HUES64 (cell line): ENCODE measurements around the gene EIF2S1.
"Not testable (repeated sequence)": the region's sequence is repeated elsewhere in the genome, so short reads cannot be mapped to it uniquely, and the experiment has no call there.

Experiments used
- H3K27ac ChIP-seq: 2 replicates; pipeline ENCODE4 v1.7.0; 2013; ENCODE audit warnings: low read depth, low read length, inconsistent platforms
- H3K27me3 ChIP-seq: 2 replicates; pipeline ENCODE4 v1.6.1; 2013; ENCODE audit warnings: mild to moderate bottlenecking, low read length; ENCODE audit not compliant: insufficient read depth
- H3K36me3 ChIP-seq: 2 replicates; pipeline ENCODE4 v1.6.1; 2013; ENCODE audit warnings: mild to moderate bottlenecking, low read length; ENCODE audit not compliant: insufficient read depth
- H3K4me1 ChIP-seq: 2 replicates; pipeline ENCODE4 v1.6.1; 2013; ENCODE audit warnings: mild to moderate bottlenecking, low read length, moderate library complexity; ENCODE audit not compliant: insufficient read depth
- H3K4me3 ChIP-seq: 2 replicates; pipeline ENCODE4 v1.5.1; 2013; ENCODE audit warnings: mild to moderate bottlenecking, low read length, moderate library complexity
- H3K9ac ChIP-seq: 2 replicates; pipeline ENCODE4 v1.6.1; 2013; ENCODE audit warnings: mild to moderate bottlenecking, low read depth, low read length
- H3K9me3 ChIP-seq: 2 replicates; pipeline ENCODE4 v1.6.1; 2013; ENCODE audit warnings: low read depth, low read length; ENCODE audit not compliant: insufficient read depth
- WGBS: fragments of 150-250, 120-280 bp; methylation state at CpG from one replicate; pipeline ENCODE4 v1.1.7; 2013; ENCODE audit warnings: missing lambda C conversion rate; 5-methylcytosine and 5-hydroxymethylcytosine counted together

The EIF2S1 gene

DNA sequence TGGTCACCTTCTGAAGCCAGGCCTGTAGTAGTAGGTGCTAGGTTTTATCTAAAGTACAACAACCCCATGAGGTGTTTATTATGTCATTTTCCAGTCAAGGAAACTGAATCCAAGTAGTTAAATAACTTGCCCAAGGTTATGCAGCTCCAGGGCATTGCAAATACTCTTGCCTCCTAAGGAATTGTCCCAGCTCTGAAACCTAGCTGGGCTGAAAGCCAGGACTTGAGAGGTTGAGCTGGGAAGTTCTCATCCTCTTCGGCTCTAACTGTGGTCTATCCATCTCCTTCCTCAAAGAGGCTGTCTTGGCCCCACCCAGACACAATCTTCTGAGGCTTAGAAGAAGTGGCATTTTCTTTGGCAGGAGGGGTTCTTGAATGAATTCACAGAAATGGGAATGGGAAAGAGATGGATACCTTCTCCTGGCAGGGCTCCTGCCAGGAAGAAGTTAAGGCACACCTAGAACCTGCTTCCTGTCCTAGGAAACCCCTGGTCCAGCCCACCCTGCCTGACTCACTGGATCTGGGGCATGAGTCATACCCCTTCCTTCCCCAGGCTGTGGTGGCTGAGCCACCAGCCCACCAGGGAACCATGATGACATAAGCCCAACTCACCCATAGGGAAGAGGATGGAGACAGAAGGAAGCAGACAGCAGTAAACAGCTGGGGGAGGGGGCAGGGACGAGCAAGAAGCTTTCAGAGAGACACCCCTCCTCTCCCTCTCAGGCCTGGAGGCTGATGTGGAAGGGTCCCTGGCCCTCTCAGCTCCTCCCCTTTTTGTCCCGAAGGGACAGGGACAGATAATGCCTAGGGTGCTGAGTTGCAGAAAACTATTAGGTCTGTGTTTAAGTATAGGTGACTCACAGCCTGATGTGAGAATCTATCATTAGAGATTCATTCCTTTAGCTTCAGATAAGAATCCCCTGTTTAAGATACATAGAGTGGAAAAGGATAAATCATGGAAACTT lies 54.0 kb downstream of the EIF2S1 start:
- H3K27me3 ChIP-seq, result peaks cover 19% of the 10 kb centered on the region
- no peak overlapping the region for H3K27ac ChIP-seq
- 53% methylated on average over 3 of the region's 3 CpGs for WGBS
- H3K36me3 ChIP-seq, result no peaks in the 10 kb centered on the region
- H3K4me1 ChIP-seq, result no peaks in the 10 kb centered on the region; the same call in 1 of the 2 replicates
- H3K4me3 ChIP-seq, result no peak overlapping the region
- H3K9ac ChIP-seq, result no peak overlapping the region
- H3K9me3 ChIP-seq, result no peaks in the 10 kb centered on the region

GRCh38 chr14:67415610-67416009 lies 55.5 kb downstream of the EIF2S1 start:
- not testable (repeated sequence) for H3K4me3 ChIP-seq, H3K9me3 ChIP-seq, H3K4me1 ChIP-seq, H3K27ac ChIP-seq, H3K36me3 ChIP-seq, H3K9ac ChIP-seq
- WGBS, result 91% methylated on average over 4 of the region's 5 CpGs
- peaks cover 19% of the 10 kb centered on the region for H3K27me3 ChIP-seq

DNA sequence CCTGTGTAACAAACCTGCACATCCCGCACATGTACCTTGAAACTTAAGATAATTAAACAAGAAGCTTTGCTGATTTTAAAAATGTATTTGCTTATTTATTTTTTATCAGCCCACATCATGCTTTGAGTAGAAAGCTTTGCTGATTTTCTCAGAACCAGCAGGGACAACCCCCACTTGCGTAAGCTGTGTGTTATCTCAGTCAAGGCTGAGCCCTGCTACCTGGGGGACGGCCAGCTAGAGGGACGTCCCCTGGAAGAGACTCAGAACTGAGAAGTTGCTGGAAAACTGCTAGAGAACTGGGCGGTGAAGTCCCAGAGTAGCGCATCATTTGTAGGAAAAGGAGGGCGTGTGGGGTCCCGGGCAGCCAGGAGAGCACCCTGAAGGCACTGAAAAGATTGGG lies 56.0 kb downstream of the EIF2S1 start:
- Histone ChIP-seq H3K27me3 (peaks cover 19% of the 10 kb centered on the region), H3K4me1 (no peaks in the 10 kb centered on the region), H3K36me3 (no peaks in the 10 kb centered on the region), H3K9ac (no peak overlapping the region), H3K9me3 (no peaks in the 10 kb centered on the region), H3K4me3 (no peak overlapping the region), H3K27ac (no peak overlapping the region)
- WGBS, result 83% methylated on average over 7 of the region's 8 CpGs

- H3K4me3 ChIP-seq, result no peak overlapping the region
- no peaks in the 10 kb centered on the region for H3K9me3 ChIP-seq
- 89% methylated on average over 2 of the region's 2 CpGs for WGBS
- H3K9ac ChIP-seq, result no peak overlapping the region
- no peaks in the 10 kb centered on the region for H3K4me1 ChIP-seq
- peaks cover 12% of the 10 kb centered on the region for H3K27me3 ChIP-seq
- no peaks in the 10 kb centered on the region for H3K36me3 ChIP-seq
- H3K27ac ChIP-seq, result no peak overlapping the region
Observed at GRCh38 chr14:67416810-67417209, 56.7 kb downstream of the EIF2S1 start.

DNA sequence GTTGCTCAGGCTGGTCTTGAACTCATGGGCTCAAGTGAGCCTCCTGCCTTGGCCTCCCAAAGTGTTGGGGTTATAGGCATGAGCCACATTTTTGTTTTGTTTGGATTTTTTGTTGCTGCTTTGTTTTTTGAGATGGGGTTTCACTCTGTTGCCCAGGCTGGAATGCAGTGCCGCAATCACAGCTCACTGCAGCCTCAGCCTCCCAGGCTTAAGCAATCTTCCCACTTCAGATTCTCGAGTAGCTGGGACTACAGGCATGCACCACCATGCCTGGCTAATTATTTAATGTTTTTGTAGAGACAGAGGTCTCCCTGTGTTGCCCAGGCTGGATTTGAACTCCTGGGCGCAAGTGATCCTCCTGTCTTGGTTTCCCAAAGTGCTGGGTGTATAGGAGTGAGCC lies 57.5 kb downstream of the EIF2S1 start:
- H3K4me1 ChIP-seq, result no peaks in the 10 kb centered on the region
- H3K27me3 ChIP-seq, result peaks cover 4% of the 10 kb centered on the region; the same call in 1 of the 2 replicates
- no peaks in the 10 kb centered on the region for H3K9me3 ChIP-seq
- 89% methylated on average over 3 of the region's 3 CpGs for WGBS
- no peak overlapping the region for H3K4me3 ChIP-seq
- no peaks in the 10 kb centered on the region for H3K36me3 ChIP-seq
- no peak overlapping the region for H3K9ac ChIP-seq
- H3K27ac ChIP-seq, result no peak overlapping the region

- Histone ChIP-seq H3K4me3 (no peak overlapping the region), H3K36me3 (no peaks in the 10 kb centered on the region), H3K9ac (no peak overlapping the region), H3K9me3 (no peaks in the 10 kb centered on the region), H3K27ac (no peak overlapping the region), H3K27me3 (no peaks in the 10 kb centered on the region), H3K4me1 (no peaks in the 10 kb centered on the region)
- WGBS, result 89% methylated on average over 11 of the region's 11 CpGs
Observed at GRCh38 chr14:67418401-67419191, 58.5 kb downstream of the EIF2S1 start.

GRCh38 chr14:67420102-67420739 lies 60.1 kb downstream of the EIF2S1 start:
- WGBS, result 88% methylated on average over 12 of the region's 12 CpGs
- Histone ChIP-seq H3K4me1 (no peaks in the 10 kb centered on the region), H3K9ac (no peak overlapping the region), H3K27ac (no peak overlapping the region), H3K9me3 (no peaks in the 10 kb centered on the region), H3K36me3 (no peaks in the 10 kb centered on the region), H3K27me3 (no peaks in the 10 kb centered on the region), H3K4me3 (no peak overlapping the region)

GRCh38 chr14:67421356-67422224 lies 61.5 kb downstream of the EIF2S1 start:
- 94% methylated on average over 11 of the region's 11 CpGs for WGBS
- no peak overlapping the region for H3K27ac ChIP-seq
- H3K9ac ChIP-seq, result no peak overlapping the region
- H3K9me3 ChIP-seq, result no peaks in the 10 kb centered on the region
- H3K4me1 ChIP-seq, result no peaks in the 10 kb centered on the region
- no peaks in the 10 kb centered on the region for H3K27me3 ChIP-seq
- H3K36me3 ChIP-seq, result no peaks in the 10 kb centered on the region
- H3K4me3 ChIP-seq, result no peak overlapping the region

DNA sequence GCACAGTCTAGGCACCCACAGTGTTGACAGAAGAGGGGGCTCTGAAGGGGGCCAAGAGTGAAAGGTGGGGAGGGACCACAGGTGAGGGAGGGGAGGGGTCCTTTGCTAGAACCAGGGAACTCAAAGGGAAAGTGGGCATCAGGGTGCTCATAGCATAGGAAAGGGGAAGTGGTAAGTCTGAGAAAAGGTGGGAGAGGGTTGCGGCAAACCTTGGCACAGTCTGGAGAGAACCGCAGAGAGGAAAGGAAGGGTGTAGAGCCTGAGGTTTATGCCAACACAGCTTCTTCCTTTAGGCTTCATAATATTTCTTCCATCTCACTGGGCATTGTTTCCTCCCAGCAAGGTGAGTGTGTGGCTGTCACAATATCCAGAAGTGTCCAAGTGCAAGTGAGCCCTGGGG lies 63.3 kb downstream of the EIF2S1 start:
- H3K9me3 ChIP-seq, result no peaks in the 10 kb centered on the region
- no peaks in the 10 kb centered on the region; the same call in 1 of the 2 replicates for H3K4me1 ChIP-seq
- no peaks in the 10 kb centered on the region for H3K27me3 ChIP-seq
- H3K4me3 ChIP-seq, result no peak overlapping the region
- 95% methylated on average over 2 of the region's 2 CpGs for WGBS
- no peak overlapping the region for H3K9ac ChIP-seq
- no peak overlapping the region for H3K27ac ChIP-seq
- no peaks in the 10 kb centered on the region for H3K36me3 ChIP-seq

- WGBS, result 86% methylated on average over 3 of the region's 3 CpGs
- no peaks in the 10 kb centered on the region for H3K27me3 ChIP-seq
- no peaks in the 10 kb centered on the region; the same call in 1 of the 2 replicates for H3K4me1 ChIP-seq
- no peak overlapping the region for H3K4me3 ChIP-seq
- H3K36me3 ChIP-seq, result no peaks in the 10 kb centered on the region
- no peak overlapping the region for H3K27ac ChIP-seq
- H3K9ac ChIP-seq, result no peak overlapping the region
- no peaks in the 10 kb centered on the region for H3K9me3 ChIP-seq
Observed at GRCh38 chr14:67424539-67424938, 64.4 kb downstream of the EIF2S1 start.
